HG03025 (cell line): ENCODE results near the gene THBS4.
"Not testable (repeated sequence)": the region's sequence is repeated elsewhere in the genome, so short reads cannot be mapped to it uniquely, and the experiment has no call there.

Experiments
- ATAC-seq: cut with Tn5 transposase; IDR thresholded peaks from one replicate; pipeline ENCODE4 v1.9.1; 2021; ENCODE audit warnings: mild to moderate bottlenecking, moderate library complexity; ENCODE audit not compliant: unreplicated experiment, low FRiP score

The THBS4 gene

GRCh38 chr5:80072103-80073073 lies 37.2 kb downstream of the THBS4 start:
- ATAC-seq: no peak

- ATAC-seq: no peak
Observed at GRCh38 chr5:80076131-80077050, 41.2 kb downstream of the THBS4 start.

- no peak for ATAC-seq
Observed at GRCh38 chr5:80077051-80077714, 42.0 kb downstream of the THBS4 start.

- ATAC-seq: no peak
Observed at GRCh38 chr5:80078921-80079320, 43.8 kb downstream of the THBS4 start.

- ATAC-seq: no peak
Observed at GRCh38 chr5:80082281-80082680, 47.1 kb downstream of the THBS4 start.

- no peak for ATAC-seq
Observed at GRCh38 chr5:80082731-80083100, 47.6 kb downstream of the THBS4 start.

- no peak for ATAC-seq
Observed at GRCh38 chr5:80083101-80083890, 48.1 kb downstream of the THBS4 start.

GRCh38 chr5:80090884-80091166 lies 55.7 kb downstream of the THBS4 start:
- no peak for ATAC-seq

- not testable (repeated sequence) for ATAC-seq
Observed at GRCh38 chr5:80091792-80092192, 56.6 kb downstream of the THBS4 start.

- ATAC-seq: no peak
Observed at GRCh38 chr5:80092486-80093107, 57.4 kb downstream of the THBS4 start.

GRCh38 chr5:80093796-80094195 lies 58.6 kb downstream of the THBS4 start:
- ATAC-seq: no peak

GRCh38 chr5:80094236-80094738 lies 59.1 kb downstream of the THBS4 start:
- no peak for ATAC-seq

- ATAC-seq: no peak
Observed at GRCh38 chr5:80097451-80097850, 62.3 kb downstream of the THBS4 start.

- no peak for ATAC-seq
Observed at GRCh38 chr5:80101993-80102392, 66.8 kb downstream of the THBS4 start.

- ATAC-seq: no peak
Observed at GRCh38 chr5:80103371-80103770, 68.2 kb downstream of the THBS4 start.

GRCh38 chr5:80105698-80106439 lies 70.7 kb downstream of the THBS4 start:
- ATAC-seq: no peak

GRCh38 chr5:80106916-80107315 lies 71.8 kb downstream of the THBS4 start:
- ATAC-seq: no peak

GRCh38 chr5:80109646-80110478 lies 74.7 kb downstream of the THBS4 start:
- no peak for ATAC-seq
